Skeletal muscle satellite cell (primary cell): Measurements from ENCODE around the gene PLCD3.

Experiments
- H3K27me3 ChIP-seq: 2 replicates; pipeline ENCODE4 v1.7.0; 2013; ENCODE audit warnings: low read length; ENCODE audit not compliant: control insufficient read depth, insufficient read depth
- H3K36me3 ChIP-seq: 2 replicates; pipeline ENCODE4 v1.7.0; 2013; ENCODE audit warnings: mild to moderate bottlenecking, control low read depth, low read length; ENCODE audit not compliant: insufficient read depth
- H3K4me1 ChIP-seq: 2 replicates; pipeline ENCODE4 v1.7.0; 2013; ENCODE audit warnings: low read length; ENCODE audit not compliant: control insufficient read depth, insufficient read depth
- H3K4me2 ChIP-seq: 2 replicates; pipeline ENCODE4 v1.7.0; 2013; ENCODE audit warnings: mild to moderate bottlenecking, low read length
- H3K4me3 ChIP-seq: 2 replicates; pipeline ENCODE4 v1.7.0; 2013; ENCODE audit warnings: low read length
- H3K9ac ChIP-seq: 2 replicates; pipeline ENCODE4 v1.7.0; 2013; ENCODE audit warnings: mild to moderate bottlenecking, low read depth, low read length, moderate library complexity
- H3K9me3 ChIP-seq: replicated peaks from 2 replicates; pipeline ENCODE4 v1.7.0; 2013; ENCODE audit warnings: mild to moderate bottlenecking, control low read depth, low read length

Gene PLCD3

DNA sequence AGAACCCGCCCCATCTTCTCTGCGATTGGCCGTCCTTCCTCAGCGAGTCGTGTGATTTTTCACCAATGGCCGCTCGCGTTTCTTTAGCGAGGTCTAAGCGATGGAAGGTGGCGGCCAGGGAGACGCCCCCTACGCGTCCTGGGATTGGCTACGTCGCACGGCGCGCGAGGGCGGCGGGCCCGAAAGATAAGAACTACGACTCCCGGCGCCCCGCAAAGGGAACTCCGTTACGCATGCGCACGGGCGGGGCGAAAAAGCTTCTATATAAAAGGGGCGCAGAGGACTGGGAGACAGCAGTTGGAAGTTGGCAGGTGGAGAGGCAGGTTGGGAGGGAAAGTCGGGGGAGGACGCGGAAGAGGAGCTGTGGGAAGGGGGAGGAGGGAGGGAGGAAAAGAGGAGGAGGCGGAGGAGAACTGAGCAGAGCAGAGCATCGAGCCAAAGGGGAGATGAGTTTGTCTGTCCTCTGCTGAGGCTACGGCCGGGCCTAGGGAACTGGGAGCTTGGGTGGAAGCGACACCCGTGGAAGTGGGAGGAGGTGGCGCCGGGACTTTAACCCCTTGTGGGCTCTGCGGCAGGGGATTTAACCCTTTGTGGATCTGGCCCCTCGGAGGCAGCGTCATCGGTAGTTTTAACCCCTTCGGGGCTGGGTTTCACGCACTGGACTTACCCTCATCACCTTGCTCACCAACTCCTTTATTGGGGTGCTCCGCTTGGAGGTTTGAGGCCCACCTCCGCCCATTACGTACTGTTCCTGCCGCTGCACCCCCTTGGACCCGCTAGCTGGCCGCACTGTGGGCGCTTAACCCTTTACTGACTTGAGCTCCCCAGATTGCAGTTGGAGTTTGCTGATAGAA lies 16.1 kb upstream of the PLCD3 start, which contains the start of gene HEXIM1:
TSS of gene HEXIM1 (plus strand) at position 293 of the 854 bp plus-strand sequence. CDS start 716 bp downstream, outside the sequence.
- no peaks in the 10 kb centered on the region for H3K27me3 ChIP-seq
- H3K4me3 ChIP-seq, result peak within 1 kb of the TSS; percentile 90
- H3K36me3 ChIP-seq, result peaks cover 5% of the 10 kb centered on the region
- peak within 1 kb of the TSS; percentile 95 for H3K4me2 ChIP-seq
- no peaks in the 10 kb centered on the region for H3K9me3 ChIP-seq
- H3K4me1 ChIP-seq, result peaks cover 36% of the 10 kb centered on the region
- H3K9ac ChIP-seq, result peak within 1 kb of the TSS; percentile 98

DNA sequence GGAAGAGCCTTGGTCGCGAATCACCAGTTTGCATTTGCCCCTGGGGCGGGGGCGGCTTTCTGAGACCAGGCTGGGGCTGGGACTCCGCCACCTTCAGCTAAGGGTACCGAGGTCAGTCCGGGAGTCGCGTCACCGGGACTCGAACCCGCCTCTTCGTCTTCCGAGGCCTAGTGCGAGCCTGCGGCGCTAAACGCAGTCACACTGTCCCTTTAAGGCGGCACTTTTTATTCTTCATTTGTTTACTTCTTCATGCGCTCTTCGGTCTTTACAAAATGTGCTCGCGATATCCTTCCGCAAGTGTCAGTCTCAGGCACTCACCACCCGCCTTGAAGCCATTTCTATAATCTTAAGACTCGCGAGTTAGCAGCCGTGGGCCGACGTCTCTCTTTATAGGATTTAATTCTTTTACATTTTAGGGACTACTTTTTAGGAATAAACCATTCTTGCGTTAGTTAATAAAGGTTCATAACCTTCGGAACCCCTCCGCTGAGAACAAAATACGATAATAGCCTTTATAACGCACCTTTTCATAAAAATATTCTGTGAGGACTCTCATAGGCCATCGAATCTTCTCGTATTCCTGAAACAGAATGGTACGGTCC lies 15.4 kb upstream of the PLCD3 start:
- Histone ChIP-seq H3K4me3 (peak overlapping the region; percentile 82), H3K4me2 (peak overlapping the region; percentile 93), H3K27me3 (no peaks in the 10 kb centered on the region), H3K9me3 (no peaks in the 10 kb centered on the region), H3K9ac (peak overlapping the region; percentile 98), H3K36me3 (peaks cover 5% of the 10 kb centered on the region), H3K4me1 (peaks cover 37% of the 10 kb centered on the region)

DNA sequence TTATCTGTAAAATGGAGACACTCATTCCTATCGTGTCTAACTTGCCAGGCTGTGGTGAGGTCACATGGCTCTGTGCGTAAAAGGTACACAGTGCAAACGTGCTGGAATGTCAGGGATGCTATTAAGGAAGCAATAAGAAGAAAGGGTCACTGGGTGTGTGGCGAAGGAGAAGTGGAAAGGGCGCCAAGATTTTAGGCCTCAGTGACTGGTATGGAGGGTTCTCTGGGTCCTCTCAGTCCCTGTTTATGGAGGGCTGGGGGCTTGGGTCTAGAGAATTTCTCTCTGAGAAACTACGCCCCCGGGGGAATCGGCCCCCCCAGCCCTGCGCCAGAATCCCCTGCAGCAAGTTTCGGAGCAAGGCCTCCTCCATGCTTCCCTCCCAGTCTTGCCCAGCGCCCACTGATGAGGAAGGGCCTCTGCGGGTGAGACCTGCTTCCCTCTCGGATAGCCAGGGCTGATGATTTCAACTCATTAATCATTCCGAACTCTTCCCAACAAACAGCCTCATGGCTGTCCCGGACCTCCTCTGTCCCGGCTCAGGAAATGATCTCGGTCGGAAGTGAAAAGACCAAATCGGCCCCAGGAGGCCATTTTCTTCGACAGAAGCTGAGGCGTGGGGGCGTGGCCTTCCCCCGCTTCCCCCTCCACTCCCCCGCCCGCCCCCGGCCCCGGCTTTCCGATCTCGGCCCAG lies 14.7 kb upstream of the PLCD3 start:
- no peaks in the 10 kb centered on the region for H3K9me3 ChIP-seq
- peak overlapping the region; percentile 82 for H3K4me3 ChIP-seq
- peaks cover 37% of the 10 kb centered on the region for H3K4me1 ChIP-seq
- H3K4me2 ChIP-seq, result peak overlapping the region; percentile 93
- no peaks in the 10 kb centered on the region for H3K27me3 ChIP-seq
- peaks cover 5% of the 10 kb centered on the region for H3K36me3 ChIP-seq
- H3K9ac ChIP-seq, result peak overlapping the region; percentile 98

DNA sequence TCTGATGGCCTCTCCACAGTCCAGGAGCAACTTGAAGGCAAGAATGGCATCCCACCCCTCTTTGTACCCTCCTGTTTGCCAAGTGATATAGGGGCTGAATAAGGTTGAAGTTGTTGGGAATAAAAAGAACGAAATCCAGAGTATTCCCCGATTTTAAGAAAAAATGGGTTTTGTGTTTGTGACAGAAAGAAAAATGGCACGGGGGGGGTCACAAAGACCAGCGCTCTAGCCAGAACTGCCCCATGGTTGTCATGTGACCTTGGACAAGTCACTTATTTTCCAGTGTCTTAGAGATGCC lies 14.2 kb upstream of the PLCD3 start:
- peak overlapping the region; percentile 98 for H3K9ac ChIP-seq
- peak overlapping the region; percentile 93 for H3K4me2 ChIP-seq
- H3K27me3 ChIP-seq, result no peaks in the 10 kb centered on the region
- peak overlapping the region; percentile 82 for H3K4me3 ChIP-seq
- H3K9me3 ChIP-seq, result no peaks in the 10 kb centered on the region
- peaks cover 5% of the 10 kb centered on the region for H3K36me3 ChIP-seq
- peaks cover 34% of the 10 kb centered on the region for H3K4me1 ChIP-seq

DNA sequence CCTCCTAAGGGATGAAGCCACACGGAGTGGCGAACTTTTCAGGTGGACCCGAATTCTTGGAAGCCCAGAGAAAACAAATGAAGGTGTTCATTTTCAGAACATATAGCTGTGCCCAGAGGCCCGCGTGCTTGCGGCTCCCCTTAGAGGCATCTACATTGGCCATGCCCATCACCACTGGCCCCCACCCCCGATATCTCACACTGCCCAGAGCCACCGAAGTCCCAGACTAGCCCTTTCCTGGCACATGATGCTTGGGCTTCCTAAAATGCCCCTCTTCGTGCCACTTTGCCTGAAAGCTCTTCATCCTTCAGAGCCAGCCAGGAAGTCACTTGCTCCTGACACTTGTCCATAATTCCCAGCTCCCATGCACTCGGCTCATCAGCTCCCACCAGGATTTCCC lies 13.9 kb upstream of the PLCD3 start:
- peaks cover 5% of the 10 kb centered on the region for H3K36me3 ChIP-seq
- H3K9me3 ChIP-seq, result no peaks in the 10 kb centered on the region
- no peak overlapping the region for H3K4me3 ChIP-seq
- H3K4me1 ChIP-seq, result peaks cover 30% of the 10 kb centered on the region
- no peak overlapping the region for H3K9ac ChIP-seq
- H3K27me3 ChIP-seq, result no peaks in the 10 kb centered on the region
- H3K4me2 ChIP-seq, result no peak overlapping the region

DNA sequence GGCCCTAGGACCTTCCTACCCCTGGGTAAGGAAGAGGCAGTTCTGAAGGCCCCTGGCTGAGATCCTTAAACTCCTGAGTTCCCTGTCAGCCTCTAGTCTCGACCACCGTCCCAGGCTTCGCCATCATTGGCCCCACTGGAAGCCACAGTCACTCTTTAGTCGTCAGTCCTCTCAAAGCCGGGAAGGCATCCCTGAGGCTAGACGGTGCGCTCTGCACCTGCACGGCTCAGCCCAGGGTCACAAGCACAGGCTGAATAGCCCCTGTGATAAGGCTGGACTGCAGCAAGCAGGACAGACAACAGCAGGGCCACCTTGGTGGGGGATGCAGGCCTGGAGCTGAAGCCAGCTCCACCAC lies 12.7 kb upstream of the PLCD3 start:
- Histone ChIP-seq H3K27me3 (no peaks in the 10 kb centered on the region), H3K9ac (peak overlapping the region; percentile 88), H3K4me2 (peak overlapping the region; percentile 83), H3K36me3 (peaks cover 5% of the 10 kb centered on the region), H3K4me3 (no peak overlapping the region), H3K4me1 (peaks cover 30% of the 10 kb centered on the region), H3K9me3 (no peaks in the 10 kb centered on the region)

DNA sequence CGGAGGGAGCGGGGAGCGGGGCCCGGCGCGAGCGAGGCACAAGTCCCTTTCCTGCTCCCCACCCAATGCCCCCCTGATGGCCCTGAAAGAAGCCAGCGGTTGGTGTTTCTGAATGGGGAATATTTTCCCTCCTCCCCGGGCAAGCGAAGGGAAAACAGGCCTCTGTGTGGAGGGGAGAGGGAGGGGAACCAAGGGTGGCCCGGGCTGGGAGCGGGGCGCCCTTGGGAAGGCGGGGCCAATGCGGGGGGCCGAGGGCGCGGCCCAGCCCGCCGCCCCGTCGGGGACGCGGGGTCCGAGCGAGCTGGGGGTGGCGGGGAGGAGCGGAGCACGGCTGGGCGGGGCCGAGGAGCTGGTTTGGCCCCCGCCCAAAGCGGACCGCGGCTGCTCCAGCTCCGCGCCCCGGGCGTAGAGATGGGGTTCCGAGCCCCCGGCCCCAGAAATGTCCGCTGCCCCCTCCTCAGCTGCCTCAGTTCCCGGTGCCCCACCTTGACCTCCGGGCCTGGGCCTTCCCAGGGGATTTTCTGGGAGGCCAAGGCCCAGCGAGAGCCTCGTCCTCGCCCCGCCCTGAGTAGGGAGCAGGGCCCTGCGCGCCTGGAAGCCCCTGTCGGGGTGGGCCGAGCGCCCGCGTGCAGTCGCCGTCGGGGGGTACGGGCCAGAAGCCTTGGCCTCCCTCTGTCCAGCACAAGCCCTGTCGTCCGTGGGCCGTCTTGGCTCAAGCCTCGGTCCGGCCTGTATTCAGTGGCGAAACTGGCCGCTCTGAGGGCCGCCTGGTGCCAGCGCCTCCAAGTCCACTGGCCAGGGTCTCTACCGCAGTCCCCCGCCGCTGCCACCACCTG lies 12.1 kb upstream of the PLCD3 start:
- peak overlapping the region; percentile 88 for H3K9ac ChIP-seq
- H3K9me3 ChIP-seq, result no peaks in the 10 kb centered on the region
- peak overlapping the region; percentile 83 for H3K4me2 ChIP-seq
- peaks cover 30% of the 10 kb centered on the region for H3K4me1 ChIP-seq
- H3K36me3 ChIP-seq, result no peaks in the 10 kb centered on the region
- H3K4me3 ChIP-seq, result peak overlapping the region; percentile 58
- H3K27me3 ChIP-seq, result no peaks in the 10 kb centered on the region

DNA sequence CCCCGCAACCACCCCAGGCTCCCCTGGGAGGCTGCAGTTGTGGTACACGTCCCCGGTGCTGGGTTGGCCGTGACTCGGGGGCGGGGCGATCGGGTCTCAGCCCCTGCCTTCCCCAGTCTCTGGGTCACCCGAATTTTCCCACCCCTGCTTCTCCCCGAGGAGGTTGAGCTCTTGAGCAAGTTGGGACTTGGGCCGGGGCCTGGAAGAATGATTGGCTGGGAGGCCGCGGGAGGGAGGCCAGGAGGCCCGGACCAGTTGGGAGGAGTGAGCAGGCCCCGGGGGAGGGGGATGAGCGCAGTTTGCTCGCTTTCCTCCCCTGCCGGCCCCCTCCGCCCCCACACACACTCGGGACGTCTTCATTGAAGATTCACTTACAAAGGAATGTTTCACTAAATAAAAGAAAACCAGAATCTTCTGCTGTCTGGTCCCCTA lies 11.5 kb upstream of the PLCD3 start:
- no peaks in the 10 kb centered on the region for H3K36me3 ChIP-seq
- H3K27me3 ChIP-seq, result no peaks in the 10 kb centered on the region
- H3K4me2 ChIP-seq, result peak overlapping the region; percentile 83
- peaks cover 30% of the 10 kb centered on the region for H3K4me1 ChIP-seq
- H3K9me3 ChIP-seq, result no peaks in the 10 kb centered on the region
- peak overlapping the region; percentile 58 for H3K4me3 ChIP-seq
- H3K9ac ChIP-seq, result peak overlapping the region; percentile 88

DNA sequence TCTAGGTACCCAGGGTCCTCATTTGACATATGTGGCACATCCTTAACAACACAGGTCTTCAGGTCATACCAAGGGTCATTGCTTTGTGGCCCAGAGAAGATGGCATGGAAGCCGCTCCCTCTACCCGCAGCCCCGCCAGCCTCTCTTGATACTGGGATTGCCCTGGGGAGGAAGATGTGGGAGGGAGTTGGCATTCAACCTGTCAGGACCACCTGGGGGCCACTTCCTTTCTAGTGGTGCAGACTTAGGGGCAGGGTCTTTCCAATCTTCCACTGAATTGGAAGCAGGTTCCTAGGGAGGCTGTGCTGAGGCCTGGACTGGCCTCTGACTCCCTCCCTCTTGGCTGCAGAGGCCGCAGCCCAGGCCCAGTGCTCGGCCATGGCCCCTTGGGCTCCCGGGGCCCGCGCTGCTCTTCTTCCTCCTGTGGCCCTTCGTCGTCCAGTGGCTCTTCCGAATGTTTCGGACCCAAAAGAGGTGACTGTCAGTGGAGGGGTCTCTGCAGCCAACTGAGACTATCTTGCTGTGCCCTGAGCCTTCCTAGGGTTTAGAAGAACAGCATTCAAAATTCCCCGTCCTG lies 10.9 kb upstream of the PLCD3 start:
- Histone ChIP-seq H3K4me2 (peak overlapping the region; percentile 83), H3K4me3 (no peak overlapping the region), H3K4me1 (peaks cover 30% of the 10 kb centered on the region), H3K9ac (peak overlapping the region; percentile 88), H3K36me3 (no peaks in the 10 kb centered on the region), H3K27me3 (no peaks in the 10 kb centered on the region), H3K9me3 (no peaks in the 10 kb centered on the region)

DNA sequence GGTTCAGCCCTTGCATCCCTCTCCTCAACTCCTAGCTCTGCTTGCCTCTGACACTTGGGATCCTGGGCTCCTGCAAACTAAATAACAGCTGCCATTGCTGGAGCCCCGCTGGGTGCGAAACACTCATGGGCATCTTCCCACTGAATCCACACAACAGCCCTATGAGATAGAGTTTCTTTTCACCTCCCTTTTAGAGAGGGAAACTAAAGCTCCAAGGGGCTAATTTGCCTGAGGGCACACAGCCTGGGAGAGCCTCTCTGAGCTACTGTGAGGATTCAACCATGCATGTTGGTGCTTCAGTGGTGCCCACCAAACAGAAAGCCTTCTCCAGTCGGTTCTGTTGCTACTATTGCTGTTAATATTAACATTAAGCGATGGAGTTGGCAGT lies 7.2 kb upstream of the PLCD3 start:
- no peaks in the 10 kb centered on the region for H3K27me3 ChIP-seq
- no peak overlapping the region for H3K4me3 ChIP-seq
- H3K4me2 ChIP-seq, result no peak overlapping the region
- H3K4me1 ChIP-seq, result peaks cover 19% of the 10 kb centered on the region
- no peaks in the 10 kb centered on the region for H3K9me3 ChIP-seq
- H3K9ac ChIP-seq, result no peak overlapping the region
- H3K36me3 ChIP-seq, result no peaks in the 10 kb centered on the region
